Activated CD8-positive, alpha-beta T cell treated with anti-CD3 and anti-CD28 coated beads for 36 hours (primary cell): ENCODE results near the gene SFRP5. TPM values are rescaled to one million over a fixed set of nuclear protein-coding genes. Genes with fewer than 3 reads are reported as not detected.
A peak's percentile ranks its signal among the peaks of the same experiment; 100 is the strongest.

Source experiments
- ATAC-seq: fragments of 200-7000 bp; cut with Tn5 transposase; one replicate; pipeline ENCODE4 v1.10.0; 2021; ENCODE audit warnings: mild to moderate bottlenecking, moderate library complexity
- CTCF ChIA-PET: fragments of 350-600 bp; sonication (Branson Sonifier 250); formaldehyde crosslinking; loops from one replicate; lab custom pipeline; 2021; ENCODE audit warnings: antibody characterized with exemption; lab: Charles Lee
- POLR2A ChIA-PET: fragments of 350-600 bp; sonication (Branson Sonifier 250); formaldehyde crosslinking; loops from one replicate; lab custom pipeline; 2021; ENCODE audit warnings: antibody characterized with exemption; lab: Charles Lee
- DNase-seq: peaks from one replicate; pipeline ENCODE4 v3.0.0-alpha.2; 2020
- H3K27ac Mint-ChIP-seq: one replicate; pipeline ENCODE4 v1.8.0; 2021; ENCODE audit warnings: mild to moderate bottlenecking, mixed read lengths
- H3K27me3 Mint-ChIP-seq: one replicate; pipeline ENCODE4 v1.8.0; 2021; ENCODE audit warnings: mixed read lengths
- H3K36me3 Mint-ChIP-seq: one replicate; pipeline ENCODE4 v1.8.0; 2021; ENCODE audit warnings: low read depth, mixed read lengths
- H3K4me1 Mint-ChIP-seq: one replicate; pipeline ENCODE4 v1.8.0; 2021; ENCODE audit warnings: low read depth, mixed read lengths
- H3K4me3 Mint-ChIP-seq: one replicate; pipeline ENCODE4 v1.8.0; 2021; ENCODE audit warnings: mild to moderate bottlenecking, moderate library complexity, mixed read lengths
- H3K9me3 Mint-ChIP-seq: one replicate; pipeline ENCODE4 v1.8.0; 2021; ENCODE audit warnings: mixed read lengths
- intact Hi-C: fragments of 100-400 bp; cut with micrococcal nuclease; formaldehyde crosslinking; loops from one replicate; pipeline ENCODE4 v1.10.0; 2022
- total RNA-seq, 2 experiments: library from RNA; stranded (reverse); gene quantifications; one replicate each; pipeline ENCODE4 v1.2.3, GENCODE V29; 2021
- TF ChIP-seq, protein P1 (sequence below): fragments of 200-600 bp; IDR thresholded peaks from one replicate; pipeline ENCODE4 v1.8.0; 2022; ENCODE audit warnings: antibody characterized with exemption, mild to moderate bottlenecking

The SFRP5 gene
- total RNA-seq, 2 experiments from 2014 or later = 0.60 to 0.74 TPM

GRCh38 chr10:97759946-97760345 is 11.9 kb downstream of the SFRP5 start:
- Mint-ChIP-seq H3K9me3 (no peaks in the 10 kb centered on the region), H3K27ac (no peak overlapping the region), H3K4me3 (no peak overlapping the region), H3K27me3 (no peaks in the 10 kb centered on the region), H3K4me1 (no peaks in the 10 kb centered on the region), H3K36me3 (peaks cover 24% of the 10 kb centered on the region)
- TF ChIP-seq, protein P1, sequence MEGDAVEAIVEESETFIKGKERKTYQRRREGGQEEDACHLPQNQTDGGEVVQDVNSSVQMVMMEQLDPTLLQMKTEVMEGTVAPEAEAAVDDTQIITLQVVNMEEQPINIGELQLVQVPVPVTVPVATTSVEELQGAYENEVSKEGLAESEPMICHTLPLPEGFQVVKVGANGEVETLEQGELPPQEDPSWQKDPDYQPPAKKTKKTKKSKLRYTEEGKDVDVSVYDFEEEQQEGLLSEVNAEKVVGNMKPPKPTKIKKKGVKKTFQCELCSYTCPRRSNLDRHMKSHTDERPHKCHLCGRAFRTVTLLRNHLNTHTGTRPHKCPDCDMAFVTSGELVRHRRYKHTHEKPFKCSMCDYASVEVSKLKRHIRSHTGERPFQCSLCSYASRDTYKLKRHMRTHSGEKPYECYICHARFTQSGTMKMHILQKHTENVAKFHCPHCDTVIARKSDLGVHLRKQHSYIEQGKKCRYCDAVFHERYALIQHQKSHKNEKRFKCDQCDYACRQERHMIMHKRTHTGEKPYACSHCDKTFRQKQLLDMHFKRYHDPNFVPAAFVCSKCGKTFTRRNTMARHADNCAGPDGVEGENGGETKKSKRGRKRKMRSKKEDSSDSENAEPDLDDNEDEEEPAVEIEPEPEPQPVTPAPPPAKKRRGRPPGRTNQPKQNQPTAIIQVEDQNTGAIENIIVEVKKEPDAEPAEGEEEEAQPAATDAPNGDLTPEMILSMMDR = no peak
- ChIA-PET CTCF (interaction anchor here (1.1 to 2.6 kb wide), 7 partner anchors 12 to 109 kb away, joined by 3 to 17 read pairs (median 4); no protein-coding TSS in a partner anchor), POLR2A (no interaction called here)
- intact Hi-C loops = no loop called here
- DNase-seq (no peak), ATAC-seq (no peak)

GRCh38 chr10:97759158-97759887 is 12.5 kb downstream of the SFRP5 start:
- POLR2A ChIA-PET = no interaction called here
- ATAC-seq = peak; percentile 89
- H3K27ac Mint-ChIP-seq = no peak overlapping the region
- CTCF ChIA-PET = interaction anchor here (1.2 to 2.6 kb wide), 5 partner anchors 11 to 110 kb away, joined by 3 to 17 read pairs (median 5); no protein-coding TSS in a partner anchor
- no peak overlapping the region for H3K4me3 Mint-ChIP-seq
- intact Hi-C loops = no loop called here
- H3K27me3 Mint-ChIP-seq = no peaks in the 10 kb centered on the region
- H3K9me3 Mint-ChIP-seq = no peaks in the 10 kb centered on the region
- no peaks in the 10 kb centered on the region for H3K4me1 Mint-ChIP-seq
- TF ChIP-seq, protein P1 = peak; percentile 75
- H3K36me3 Mint-ChIP-seq = peaks cover 30% of the 10 kb centered on the region
- DNase-seq = peak; percentile 65

DNA sequence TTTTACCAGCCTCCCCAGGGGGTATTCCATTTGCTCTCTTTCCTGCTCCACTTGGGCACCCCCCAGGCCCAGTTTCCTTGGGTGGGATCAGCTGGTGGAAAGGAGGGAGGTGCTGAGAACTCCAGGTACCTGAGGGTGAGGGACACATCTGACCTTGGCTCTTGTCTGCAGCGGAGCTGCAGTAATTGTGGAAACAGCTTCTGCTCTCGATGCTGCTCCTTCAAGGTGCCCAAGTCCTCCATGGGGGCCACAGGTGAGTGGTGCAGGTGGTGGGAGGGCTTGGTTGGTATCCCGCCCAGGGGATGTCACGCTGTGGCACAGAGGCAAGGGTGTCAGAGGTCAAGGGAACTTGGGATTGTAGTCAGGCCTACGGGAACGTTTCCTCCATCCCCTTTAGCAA is 14.3 kb downstream of the SFRP5 start:
- no peak overlapping the region for H3K27ac Mint-ChIP-seq
- CTCF ChIA-PET = interaction anchor here (1.9 to 2.1 kb wide), 2 partner anchors 9 to 13 kb away, joined by 6 to 7 read pairs; no protein-coding TSS in a partner anchor
- no peaks in the 10 kb centered on the region for H3K27me3 Mint-ChIP-seq
- H3K9me3 Mint-ChIP-seq = no peaks in the 10 kb centered on the region
- no peak overlapping the region for H3K4me3 Mint-ChIP-seq
- TF ChIP-seq, protein P1 = no peak
- DNase-seq (no peak), ATAC-seq (no peak)
- intact Hi-C loops = no loop called here
- POLR2A ChIA-PET = interaction anchor here (0.6 kb wide), 1 partner anchor 9 kb away, joined by 3 read pairs; no protein-coding TSS in a partner anchor
- peaks cover 39% of the 10 kb centered on the region for H3K36me3 Mint-ChIP-seq
- no peaks in the 10 kb centered on the region for H3K4me1 Mint-ChIP-seq

DNA sequence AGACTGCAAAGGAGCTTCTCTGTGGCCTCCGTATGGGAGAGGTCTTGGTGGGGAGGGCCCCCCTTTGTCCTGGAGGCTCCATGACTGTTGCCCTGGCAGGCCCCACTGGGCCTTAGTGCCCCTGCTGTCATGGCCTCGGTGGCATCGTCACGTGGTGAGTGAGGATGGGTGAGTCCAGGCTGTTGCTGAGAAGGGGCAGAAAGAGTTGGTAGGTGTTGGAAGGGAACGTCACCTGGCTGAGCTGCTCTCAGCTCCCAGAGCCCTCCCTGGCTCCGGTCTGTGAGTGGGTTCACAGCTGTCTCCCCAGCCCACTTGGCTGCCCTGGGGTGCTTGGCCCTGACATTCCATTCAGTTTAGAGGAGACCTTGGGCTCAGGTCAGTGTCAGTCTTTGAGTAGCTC is 16.1 kb downstream of the SFRP5 start:
- no peak for ATAC-seq
- Mint-ChIP-seq H3K4me3 (no peak overlapping the region), H3K9me3 (no peaks in the 10 kb centered on the region), H3K27me3 (no peaks in the 10 kb centered on the region), H3K36me3 (peaks cover 40% of the 10 kb centered on the region), H3K4me1 (no peaks in the 10 kb centered on the region), H3K27ac (no peak overlapping the region)
- no peak for DNase-seq
- ChIA-PET CTCF (interaction anchor here (1.0 to 2.4 kb wide), 2 partner anchors 54 to 113 kb away, joined by 3 to 8 read pairs; no protein-coding TSS in a partner anchor), POLR2A (interaction anchor here (1.2 kb wide), 1 partner anchor 12 kb away, joined by 5 read pairs; no protein-coding TSS in a partner anchor)
- intact Hi-C loops = no loop called here
- TF ChIP-seq, protein P1 = no peak

DNA sequence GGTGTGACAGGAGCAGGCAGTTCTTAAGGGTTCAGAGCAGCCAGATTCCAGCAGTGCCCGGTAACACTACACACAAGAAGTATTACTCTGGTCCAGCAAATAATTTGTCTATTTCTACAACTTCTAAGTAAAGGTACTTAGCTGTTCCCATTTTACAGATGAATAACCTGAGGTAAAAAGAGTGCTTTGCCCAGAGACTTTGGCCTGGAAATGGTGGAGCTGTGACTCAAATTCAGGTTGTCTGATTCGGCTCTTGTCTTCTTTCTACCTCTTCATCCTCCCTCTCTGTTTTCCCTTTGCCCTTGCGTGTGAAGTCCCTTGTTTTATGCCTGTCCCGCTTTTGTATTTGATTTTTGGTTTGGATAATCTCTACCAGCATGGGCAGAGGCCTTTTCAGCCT is 17.1 kb downstream of the SFRP5 start:
- H3K4me3 Mint-ChIP-seq = no peak overlapping the region
- no peak for ATAC-seq
- H3K36me3 Mint-ChIP-seq = peaks cover 35% of the 10 kb centered on the region

More for the DNA sequence above, 17.1 kb downstream of the SFRP5 start:
- no peak overlapping the region for H3K27ac Mint-ChIP-seq
- ChIA-PET POLR2A (interaction anchor here (1.1 to 1.2 kb wide), 2 partner anchors 11 to 66 kb away, joined by 3 to 5 read pairs; no protein-coding TSS in a partner anchor), CTCF (interaction anchor here (1.0 to 2.4 kb wide), 4 partner anchors 10 to 114 kb away, joined by 3 to 8 read pairs (median 4); no protein-coding TSS in a partner anchor)
- no peak for DNase-seq
- no peaks in the 10 kb centered on the region for H3K27me3 Mint-ChIP-seq
- no peaks in the 10 kb centered on the region for H3K4me1 Mint-ChIP-seq
- TF ChIP-seq, protein P1 = no peak
- no peaks in the 10 kb centered on the region for H3K9me3 Mint-ChIP-seq
- intact Hi-C loops = no loop called here
